H1 (cell line): ENCODE results near the gene DENND4A. TPM values are rescaled to one million over a fixed set of nuclear protein-coding genes. Genes with fewer than 3 reads are reported as not detected.

Experiments
- RXRA ChIP-seq: IDR thresholded peaks from 2 replicates; pipeline ENCODE4 v1.6.1; 2011; ENCODE audit warnings: low read depth, mild to moderate bottlenecking, low read length, moderate library complexity; ENCODE audit not compliant: insufficient read depth
- polyA plus RNA-seq, 7 experiments: library from polyadenylated mRNA; depleted of rRNA in 3 of 7; stranded (reverse) in 5 of 7; unstranded in 2 of 7; fragments of >200 nt in 5 of 7; fragments of 200-250 nt in 2 of 7; gene quantifications; 1 replicate in 5 of 7; 2 replicates in 1 of 7; 4 replicates in 1 of 7; pipeline versions ENCODE4 v1.2.1 to v1.2.3, GENCODE V29; 2011 to 2013; ENCODE audit warnings: missing spikeins in 2 of 7, mixed read lengths in 2 of 7
- total RNA-seq: library from RNA; stranded (reverse); fragmentation: NEBNext Ultra II Directional; extraction: Animal tissue kit (Norgen Biotek cat#: 25700); gene quantifications from 2 replicates; pipeline ENCODE4 v1.2.1, GENCODE V29; 2021

DENND4A gene
- total and polyA plus RNA-seq, 2 of the 8 experiments (the other 6 are each of a cell fraction or from before 2014, with no cell fraction given) = 1.3 to 4.7 TPM

GRCh38 chr15:65645392-65645791 lies 146.7 kb downstream of the DENND4A start (continued):
- TF ChIP-seq RXRA = no peak
